Endothelial cell of umbilical vein (primary cell): ENCODE data around the gene FANCE.

ENCODE experiments used
- CTCF ChIP-seq, 2 donors: IDR thresholded peaks; 1 replicate in 1 of 2; 2 replicates in 1 of 2; pipeline ENCODE4 v1.5.1; 2011; ENCODE audit warnings: low read length in 2 of 2, mild to moderate bottlenecking in 2 of 2, moderate library complexity in 2 of 2, control low read depth in 1 of 2, inconsistent platforms in 1 of 2, low read depth in 1 of 2; ENCODE audit not compliant: insufficient read depth in 1 of 2; ENCODE audit errors: extremely low read depth in 1 of 2
- FOS ChIP-seq: IDR thresholded peaks from 2 replicates; pipeline ENCODE4 v1.6.1; 2011; ENCODE audit warnings: mild to moderate bottlenecking, low read length, moderate library complexity, borderline replicate concordance; ENCODE audit not compliant: insufficient read depth
- GATA2 ChIP-seq: IDR thresholded peaks from 2 replicates; pipeline ENCODE4 v1.7.0; 2011; ENCODE audit warnings: low read depth, mild to moderate bottlenecking, moderate library complexity, mixed read lengths, low read length; ENCODE audit not compliant: insufficient read length, insufficient read depth
- MAX ChIP-seq: IDR thresholded peaks from 2 replicates; pipeline ENCODE4 v1.6.1; 2011; ENCODE audit not compliant: insufficient read depth, insufficient read length
- POLR2A ChIP-seq: IDR thresholded peaks from 2 replicates; pipeline ENCODE4 v1.6.1; 2012; ENCODE audit warnings: low read depth, mild to moderate bottlenecking, control low read depth, low read length

- TF ChIP-seq CTCF (IDR thresholded peaks at IDR 0.05; ENCODE audit: extremely low read depth in 1 of 2, insufficient read depth in 1 of 2, low read depth in 1 of 2, low read length in 2 of 2) (no peak), FOS (no peak), POLR2A (no peak), GATA2 (no peak), MAX (no peak)
Observed at GRCh38 chr6:35477028-35477427, 24.9 kb downstream of the FANCE start.
